AG04450 (cell line): ENCODE measurements around the gene SART3. TPM values are rescaled to one million over a fixed set of nuclear protein-coding genes. Genes with fewer than 3 reads are reported as not detected.

Source experiments
- CTCF ChIA-PET: fragments of 300-600, 350-600 bp; formaldehyde crosslinking; extraction: SDS; loops from one replicate; lab custom pipeline; 2022; ENCODE audit warnings: antibody characterized with exemption, inconsistent platforms; lab: Charles Lee
- POLR2A ChIA-PET: fragments of 350-600 bp; formaldehyde crosslinking; extraction: SDS; loops from one replicate; lab custom pipeline; 2021; ENCODE audit warnings: antibody characterized with exemption, inconsistent platforms; lab: Yijun Ruan, JAX
- DNase-seq: peaks from one replicate; pipeline ENCODE4 v3.0.0-alpha.2; 2011; ENCODE audit warnings: low read depth, low spot score
- H3K27ac ChIP-seq: one replicate; pipeline ENCODE4 v1.5.1; 2012; ENCODE audit warnings: low read depth, low read length, control low read depth
- H3K27me3 ChIP-seq: one replicate; pipeline ENCODE4 v1.6.0; 2012; ENCODE audit warnings: low read length; ENCODE audit not compliant: control insufficient read depth, insufficient read depth
- H3K4me3 ChIP-seq: 2 replicates; pipeline ENCODE4 v1.5.1; 2011; ENCODE audit warnings: mild to moderate bottlenecking, low read depth, low read length, control low read depth
- H3K9me3 ChIP-seq: 2 replicates; pipeline ENCODE4 v1.5.1; 2012; ENCODE audit warnings: low read length; ENCODE audit not compliant: control insufficient read depth, insufficient read depth
- CTCF ChIP-seq: IDR thresholded peaks from 2 replicates; pipeline ENCODE4 v1.5.1; 2011; ENCODE audit warnings: low read depth, low read length, control low read depth, inconsistent platforms
- polyA minus RNA-seq: library from RNA; depleted of rRNA, polyadenylated mRNA; stranded (reverse); fragments of >200 nt; gene quantifications from 2 replicates; pipeline ENCODE4 v1.2.3, GENCODE V29; 2011; rRNA and poly(A)+ RNA removed
- polyA plus RNA-seq: library from polyadenylated mRNA; depleted of rRNA; stranded (reverse); fragments of >200 nt; gene quantifications from 2 replicates; pipeline ENCODE4 v1.2.3, GENCODE V29; 2011; rRNA removed

Gene SART3
- polyA plus RNA-seq (23.9 and 28.5 TPM in 2 replicates), polyA minus RNA-seq (38.6 and 43.4 TPM in 2 replicates)

GRCh38 chr12:108560752-108561719, at the start of gene SART3:
Gene SART3, minus strand, starts transcription at chr12:108561173. Its CDS starts 19 bp downstream, at chr12:108561154.
- peak within 1 kb of the TSS; percentile 87 for H3K27ac ChIP-seq
- no peaks in the 10 kb centered on the region; the same call in 1 of the 2 replicates for H3K9me3 ChIP-seq
- POLR2A ChIA-PET = interaction anchor here (0.6 to 1.6 kb wide), 5 partner anchors 8 to 67 kb away, joined by 3 to 7 read pairs (median 5); no protein-coding TSS in a partner anchor
- H3K4me3 ChIP-seq = peak within 1 kb of the TSS; percentile 100
- CTCF ChIA-PET = interaction anchor here (0.9 to 15.8 kb wide), 2 partner anchors 57 to 242 kb away, joined by 5 to 508 read pairs; no protein-coding TSS in a partner anchor
- no peak for DNase-seq
- TF ChIP-seq CTCF = no peak
- H3K27me3 ChIP-seq = no peaks in the 10 kb centered on the region

- no peaks in the 10 kb centered on the region for H3K27me3 ChIP-seq
- DNase-seq = no peak
- no peak for TF ChIP-seq CTCF
- H3K9me3 ChIP-seq = no peaks in the 10 kb centered on the region; the same call in 1 of the 2 replicates
- CTCF ChIA-PET = interaction anchor here (1.1 to 1.6 kb wide), 2 partner anchors 39 to 46 kb away, joined by 3 to 6 read pairs; no protein-coding TSS in a partner anchor
- peak overlapping the region; percentile 75 for H3K27ac ChIP-seq
- H3K4me3 ChIP-seq = no peak overlapping the region
- POLR2A ChIA-PET = interaction anchor here (1.3 kb wide), 1 partner anchor 12 kb away, joined by 9 read pairs; the partner anchor contains the start of gene TMEM119
Observed at GRCh38 chr12:108610336-108610815, 49.4 kb upstream of the SART3 start.

- H3K27me3 ChIP-seq = no peaks in the 10 kb centered on the region
- H3K27ac ChIP-seq = peak overlapping the region; percentile 75
- no peak overlapping the region for H3K4me3 ChIP-seq
- POLR2A ChIA-PET = interaction anchor here (1.3 kb wide), 2 partner anchors 11 to 248 kb away, joined by 5 to 9 read pairs; partner anchors contain the start of genes SSH1 and TMEM119
- no peaks in the 10 kb centered on the region; the same call in 1 of the 2 replicates for H3K9me3 ChIP-seq
- CTCF ChIA-PET = interaction anchor here (0.5 to 3.7 kb wide), 4 partner anchors 8 to 33 kb away, joined by 3 to 12 read pairs (median 4); no protein-coding TSS in a partner anchor
- DNase-seq = peak; percentile 87
- no peak for TF ChIP-seq CTCF
Observed at GRCh38 chr12:108609537-108610335, 48.8 kb upstream of the SART3 start.

GRCh38 chr12:108608616-108609015, 47.6 kb upstream of the SART3 start:
- ChIA-PET POLR2A (interaction anchor here (1.3 kb wide), 2 partner anchors 10 to 249 kb away, joined by 5 to 9 read pairs; partner anchors contain the start of genes SSH1 and TMEM119), CTCF (interaction anchor here (1.5 to 3.7 kb wide), 2 partner anchors 9 to 11 kb away, joined by 4 to 12 read pairs; no protein-coding TSS in a partner anchor)
- Histone ChIP-seq H3K9me3 (no peaks in the 10 kb centered on the region; the same call in 1 of the 2 replicates), H3K27me3 (no peaks in the 10 kb centered on the region), H3K27ac (no peak overlapping the region), H3K4me3 (no peak overlapping the region)
- TF ChIP-seq CTCF = no peak
- DNase-seq = no peak
